ENCODE measurements around the gene OR6S1.

DNA sequence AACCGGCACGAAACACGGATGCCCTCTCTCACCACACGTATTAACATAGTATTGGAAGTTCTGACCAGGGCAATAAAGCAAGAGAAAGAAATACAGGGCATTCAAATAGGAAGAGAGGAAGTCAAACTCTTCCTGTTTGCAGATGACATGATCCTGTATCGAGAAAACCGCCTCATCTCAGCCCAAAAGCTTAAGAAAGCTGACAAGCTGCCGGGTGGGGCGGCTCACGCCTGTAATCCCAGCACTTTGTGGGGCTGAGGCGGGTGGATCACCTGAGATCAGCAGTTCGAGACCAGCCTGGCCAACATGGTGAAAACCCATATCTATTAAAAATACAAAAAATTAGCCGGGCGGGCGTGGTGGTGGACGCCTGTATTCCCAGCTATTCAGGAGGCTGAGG lies 17.7 kb downstream of the OR6S1 start:
- TF ChIP-seq EZH2 (IDR thresholded peaks at IDR 0.05; ENCODE audit: low read length, unreplicated experiment): no peak
- no peak for TF ChIP-seq CTCF (conservative IDR thresholded peaks at IDR 0.05; ENCODE audit: low read depth, low read length)
